ENCODE measurements around the gene EDC3.
"Not testable (repeated sequence)": the region's sequence is repeated elsewhere in the genome, so short reads cannot be mapped to it uniquely, and the experiment has no call there.

EDC3 gene

GRCh38 chr15:74709892-74710291 lies 14.1 kb upstream of the EDC3 start:
- DNase-seq, result no peak

GRCh38 chr15:74709011-74709410 lies 13.2 kb upstream of the EDC3 start:
- DNase-seq, result no peak

- no peak for DNase-seq
Measured at GRCh38 chr15:74696808-74697207, 984 bp upstream of the EDC3 start.

- no peak for DNase-seq
Measured at GRCh38 chr15:74696398-74696729, 540 bp upstream of the EDC3 start.

GRCh38 chr15:74692327-74692726 lies 3.5 kb downstream of the EDC3 start:
- no peak for DNase-seq

GRCh38 chr15:74683758-74684157 lies 12.1 kb downstream of the EDC3 start:
- DNase-seq, result no peak

GRCh38 chr15:74682954-74683353 lies 12.9 kb downstream of the EDC3 start:
- DNase-seq, result no peak

GRCh38 chr15:74680456-74680855 lies 15.4 kb downstream of the EDC3 start:
- DNase-seq, result no peak

- DNase-seq, result no peak
Measured at GRCh38 chr15:74676801-74677200, 19.0 kb downstream of the EDC3 start.

- no peak for DNase-seq
Measured at GRCh38 chr15:74674161-74674560, 21.7 kb downstream of the EDC3 start.

- DNase-seq, result no peak
Measured at GRCh38 chr15:74669627-74670026, 26.2 kb downstream of the EDC3 start.

GRCh38 chr15:74667975-74668374 lies 27.8 kb downstream of the EDC3 start:
- DNase-seq, result no peak

GRCh38 chr15:74664670-74665069 lies 31.2 kb downstream of the EDC3 start:
- DNase-seq, result no peak

- DNase-seq, result peak; percentile 18
Measured at GRCh38 chr15:74664028-74664616, 31.7 kb downstream of the EDC3 start.

- no peak for DNase-seq
Measured at GRCh38 chr15:74663303-74664027, 32.4 kb downstream of the EDC3 start.

GRCh38 chr15:74662064-74662860 lies 33.6 kb downstream of the EDC3 start:
- DNase-seq, result no peak

GRCh38 chr15:74661280-74661679 lies 34.5 kb downstream of the EDC3 start:
- DNase-seq, result not testable (repeated sequence)

- peak; percentile 75 for DNase-seq
Measured at GRCh38 chr15:74657846-74658245, 38.0 kb downstream of the EDC3 start.

GRCh38 chr15:74656935-74657535 lies 38.8 kb downstream of the EDC3 start:
- no peak for DNase-seq

GRCh38 chr15:74655424-74655823 lies 40.4 kb downstream of the EDC3 start:
- DNase-seq, result peak; percentile 62

- DNase-seq, result peak; percentile 74
Measured at GRCh38 chr15:74653426-74654102, 42.3 kb downstream of the EDC3 start.

- DNase-seq, result no peak
Measured at GRCh38 chr15:74651242-74651741, 44.5 kb downstream of the EDC3 start.
